K562 (cell line): ENCODE measurements around the gene CYB5R4. TPM values are rescaled to one million over a fixed set of nuclear protein-coding genes. Genes with fewer than 3 reads are reported as not detected.

Experiments
- ATAC-seq: fragments of 200-7000 bp; cut with Tn5 transposase; 3 replicates; pipeline ENCODE4 v1.9.1; 2020; ENCODE audit warnings: moderate library complexity
- BruUV-seq: library from RNA; stranded (reverse); fragments of 400-500 nt; replicated peaks from 2 replicates; lab custom pipeline; 2021; lab: Mats Ljungman, UMichigan
- CTCF ChIA-PET: fragments of 300-600 bp; formaldehyde crosslinking; extraction: SDS; loops from one replicate; lab custom pipeline; 2021; ENCODE audit warnings: low intra/inter-chr PET ratio; lab: Yijun Ruan, JAX
- POLR2A ChIA-PET: fragments of 300-600, 350-650 bp; sonication (Branson Sonifier 250); formaldehyde crosslinking; extraction: SDS; loops from one replicate; lab custom pipeline; 2021; ENCODE audit warnings: antibody characterized with exemption, inconsistent platforms; lab: Yijun Ruan, JAX
- DNase-seq, 4 experiments: peaks; one replicate each; pipeline versions ENCODE4 v3.0.0 to v3.0.0-alpha.2; 2011 to 2018; ENCODE audit warnings: low spot score in 3 of 4, mixed read lengths in 3 of 4; ENCODE audit errors: extremely low read depth in 1 of 4
- FAIRE-seq: peaks from 2 replicates; lab custom pipeline; 2011; peaks lifted over from hg19 to GRCh38; lab: Jason Lieb, UNC
- H2AFZ ChIP-seq: 2 replicates; pipeline ENCODE4 v1.6.0; 2011; ENCODE audit warnings: low read depth, low read length, control low read depth, inconsistent platforms
- H3K27ac ChIP-seq: fragments of 200-600 bp; 3 replicates; pipeline ENCODE4 v1.8.0; 2011; ENCODE audit warnings: low read depth, mild to moderate bottlenecking, control low read depth, inconsistent platforms, low read length, moderate library complexity, mixed read lengths; ENCODE audit errors: extremely low read depth
- H3K27me3 ChIP-seq, 2 experiments: fragments of 300-600 bp in 1 of 2; 2 replicates in 1 of 2; 3 replicates in 1 of 2; pipeline versions ENCODE4 v1.6.0 to v1.8.0; 2011; ENCODE audit warnings: inconsistent platforms in 2 of 2, low read length in 2 of 2, mild to moderate bottlenecking in 1 of 2, mixed read lengths in 1 of 2, moderate library complexity in 1 of 2; ENCODE audit not compliant: control insufficient read depth in 2 of 2, insufficient read depth in 2 of 2
- H3K36me3 ChIP-seq: fragments of 300-600 bp; 3 replicates; pipeline ENCODE4 v1.8.0; 2011; ENCODE audit warnings: mild to moderate bottlenecking, low read length, inconsistent platforms; ENCODE audit not compliant: control insufficient read depth, insufficient read depth
- H3K4me1 ChIP-seq, 2 experiments: fragments of 200-600 bp in 1 of 2; replicated peaks in 1 of 2; 2 replicates in 1 of 2; 3 replicates in 1 of 2; pipeline versions ENCODE4 v1.5.1 to v1.8.0; 2011; ENCODE audit warnings: inconsistent platforms in 2 of 2, low read length in 2 of 2, mild to moderate bottlenecking in 1 of 2, mixed read lengths in 1 of 2, moderate library complexity in 1 of 2; ENCODE audit not compliant: control insufficient read depth in 2 of 2, insufficient read depth in 2 of 2
- H3K4me2 ChIP-seq: 2 replicates; pipeline ENCODE4 v1.6.1; 2011; ENCODE audit warnings: low read length, control low read depth, inconsistent platforms, mixed read lengths; ENCODE audit not compliant: insufficient read depth
- H3K4me3 ChIP-seq: fragments of 200-600 bp; sonication (generic), shearing (Covaris generic); 2 replicates; pipeline ENCODE4 v1.5.1; 2016; ENCODE audit warnings: control low read depth, inconsistent platforms
- H3K79me2 ChIP-seq: fragments of 200-600 bp; 3 replicates; pipeline ENCODE4 v1.8.0; 2011; ENCODE audit warnings: low read length, inconsistent platforms; ENCODE audit not compliant: control insufficient read depth, insufficient read depth
- H3K9ac ChIP-seq, 2 experiments: 2 replicates each; pipeline versions ENCODE4 v1.6.0 to v1.6.1; 2011; ENCODE audit warnings: low read depth in 2 of 2, low read length in 2 of 2, control low read depth in 1 of 2, inconsistent platforms in 1 of 2, mild to moderate bottlenecking in 1 of 2, mixed read lengths in 1 of 2; ENCODE audit not compliant: insufficient read depth in 1 of 2
- H3K9me1 ChIP-seq: one replicate; pipeline ENCODE4 v1.6.0; 2011; ENCODE audit warnings: inconsistent platforms, mild to moderate bottlenecking, low read length, moderate library complexity; ENCODE audit not compliant: control insufficient read depth, insufficient read depth
- H3K9me3 ChIP-seq: replicated peaks from 2 replicates; pipeline ENCODE4 v1.5.1; 2011; ENCODE audit warnings: low read depth, low read length, inconsistent platforms; ENCODE audit not compliant: control insufficient read depth, insufficient read depth
- H4K20me1 ChIP-seq: replicated peaks from 2 replicates; pipeline ENCODE4 v1.6.1; 2011; ENCODE audit warnings: low read length, inconsistent platforms, mixed read lengths; ENCODE audit not compliant: control insufficient read depth, insufficient read depth
- ETV1 ChIP-seq: fragments of 450-650 bp; conservative IDR thresholded peaks from 2 replicates; pipeline ENCODE4 v1.6.1; 2016; ENCODE audit warnings: missing genetic modification characterization, control low read depth, low read depth, missing compliant biosample characterization
- GTF2E2 ChIP-seq: fragments of 200-800 bp; sonication (Bioruptor generic); IDR thresholded peaks from 2 replicates; pipeline ENCODE4 v1.6.1; 2016; ENCODE audit warnings: missing genetic modification characterization, missing compliant biosample characterization
- RNF2 ChIP-seq: sonication (generic); IDR thresholded peaks from 2 replicates; pipeline ENCODE4 v1.6.1; 2016
- SRF ChIP-seq, 2 experiments: fragments of 250-450, 450-650 bp in 1 of 2; sonication (Bioruptor Pico) in 1 of 2; sonication (generic) in 1 of 2; formaldehyde crosslinking; IDR thresholded peaks; 2 replicates each; pipeline versions ENCODE4 v1.5.0 to v1.5.1; 2020 to 2022; ENCODE audit warnings: mild to moderate bottlenecking in 1 of 2, missing genetic modification reagents in 1 of 2
- TGIF2 ChIP-seq: sonication (generic); formaldehyde crosslinking; IDR thresholded peaks from 2 replicates; pipeline ENCODE4 v1.8.1; 2022; ENCODE audit warnings: mild to moderate bottlenecking, missing genetic modification reagents, moderate library complexity
- ZBTB34 ChIP-seq: fragments of 250-450 bp; sonication (Bioruptor Pico); IDR thresholded peaks from 2 replicates; pipeline ENCODE4 v1.8.0; 2021; ENCODE audit warnings: mild to moderate bottlenecking, moderate library complexity
- ZFP30 ChIP-seq: fragments of 250-450 bp; sonication (Bioruptor Pico); IDR thresholded peaks from 2 replicates; pipeline ENCODE4 v1.8.0; 2022; ENCODE audit warnings: moderate library complexity, mild to moderate bottlenecking, inconsistent platforms, borderline replicate concordance
- ZFPM2 ChIP-seq: fragments of 250-450 bp; sonication (Bioruptor Pico); IDR thresholded peaks from 2 replicates; pipeline ENCODE4 v1.5.1; 2022; ENCODE audit warnings: mild to moderate bottlenecking
- ZNF124 ChIP-seq: sonication (generic); formaldehyde crosslinking; IDR thresholded peaks from 2 replicates; pipeline ENCODE4 v1.8.1; 2022; ENCODE audit warnings: missing genetic modification reagents
- ZNF395 ChIP-seq: fragments of 200-800 bp; sonication (Bioruptor generic); IDR thresholded peaks from 2 replicates; pipeline ENCODE4 v1.6.1; 2017; ENCODE audit warnings: missing genetic modification characterization, missing compliant biosample characterization
- WGBS: fragments of 100-300 bp; shearing (Covaris generic); methylation state at CpG from one replicate; pipeline ENCODE4 v1.1.6; 2016; ENCODE audit warnings: low coverage, mixed read lengths; ENCODE audit not compliant: insufficient coverage; ENCODE audit errors: missing lambda C conversion rate; 5-methylcytosine and 5-hydroxymethylcytosine counted together
- in situ Hi-C: fragments of 300-500 bp; cut with MboI; formaldehyde crosslinking; loops from 4 replicates; pipeline ENCODE4 v1.15.0; 2018; ENCODE audit warnings: inconsistent platforms, mixed read lengths
- intact Hi-C: fragments of 100-400 bp; cut with micrococcal nuclease; formaldehyde crosslinking; loops from 2 replicates; pipeline ENCODE4 v1.14.2; 2022
- polyA plus RNA-seq, 8 experiments: library from polyadenylated mRNA; depleted of rRNA in 4 of 8; stranded (reverse) in 5 of 8; unstranded in 3 of 8; fragments of >200 nt; fragmentation: Nextera tagmentation in 2 of 8; fragmentation: Illumina TruSeq in 1 of 8; extraction: Ambion mirVana in 2 of 8; extraction: Trizol in 1 of 8; gene quantifications; 2 replicates each; pipeline versions ENCODE4 v1.2.1 to v1.2.3, GENCODE V29; 2011 to 2014; ENCODE audit warnings: inconsistent platforms in 1 of 8, missing spikeins in 1 of 8
- total RNA-seq, 7 experiments: library from RNA; depleted of rRNA in 6 of 7; stranded (reverse); fragments of >200 nt in 6 of 7; fragmentation: Illumina TruSeq in 2 of 7; extraction: Trizol in 2 of 7; gene quantifications; 2 replicates each; pipeline versions ENCODE4 v1.2.1 to v1.2.3, GENCODE V29; 2011 to 2021; ENCODE audit warnings: low replicate concordance in 1 of 7

Gene CYB5R4
- total and polyA plus RNA-seq, 9 of the 15 experiments (the other 6 are each of a cell fraction or from before 2014, with no cell fraction given): 5.9 to 23.1 (median 19.0) TPM

- H3K4me1 ChIP-seq: no peaks in the 10 kb centered on the region
- no peak overlapping the region for H3K4me3 ChIP-seq
- no peak overlapping the region for H3K9ac ChIP-seq
- no peak for DNase-seq
- no peak overlapping the region for H2AFZ ChIP-seq
- no peaks in the 10 kb centered on the region for H3K9me1 ChIP-seq
- no peaks in the 10 kb centered on the region for H3K79me2 ChIP-seq
- TF ChIP-seq SRF (CRISPR knock-in tag; IDR thresholded peaks at IDR 0.05) (no peak), TGIF2 (CRISPR knock-in tag) (no peak), RNF2 (no peak), ZNF124 (CRISPR knock-in tag) (no peak), ETV1 (tag) (no peak), ZNF395 (no peak), ZFPM2 (CRISPR knock-in tag) (no peak), ZFP30 (CRISPR knock-in tag) (no peak), GTF2E2 (tag) (no peak), ZBTB34 (CRISPR knock-in tag) (no peak)
- no peaks in the 10 kb centered on the region for H3K9me3 ChIP-seq
- no TSS peak for BruUV-seq
- no peaks in the 10 kb centered on the region for H3K27me3 ChIP-seq
- intact Hi-C loops (no loop called here), in situ Hi-C loops (no loop called here)
- peaks cover 25% of the 10 kb centered on the region for H3K36me3 ChIP-seq
- no peak overlapping the region for H3K4me2 ChIP-seq
- ATAC-seq: no peak
- no peaks in the 10 kb centered on the region for H4K20me1 ChIP-seq
- H3K27ac ChIP-seq: no peak overlapping the region
- ChIA-PET CTCF (no interaction called here), POLR2A (interaction anchor here (1.5 kb wide), 1 partner anchor 25 kb away, joined by 3 read pairs; no protein-coding TSS in a partner anchor)
- no peak for FAIRE-seq
- WGBS: 83% methylated on average over 1 of the region's 1 CpG
These were observed 68.8 kb downstream of the CYB5R4 start for GRCh38 chr6:83928286-83928685.
